H9 (cell line): ENCODE data around the gene IL12RB1. TPM values are rescaled to one million over a fixed set of nuclear protein-coding genes. Genes with fewer than 3 reads are reported as not detected.

Experiments
- DNase-seq: peaks from one replicate; pipeline ENCODE4 v3.0.0-alpha.2; 2017
- H2AFZ ChIP-seq: one replicate; pipeline ENCODE4 v1.6.1; 2013; ENCODE audit warnings: mild to moderate bottlenecking, low read length, control low read depth, moderate library complexity
- H2AK5ac ChIP-seq: 2 replicates; pipeline ENCODE4 v1.6.1; 2013; ENCODE audit warnings: low read length, control low read depth, mixed read lengths; ENCODE audit not compliant: insufficient read length
- H2BK120ac ChIP-seq: one replicate; pipeline ENCODE4 v1.6.1; 2013; ENCODE audit warnings: low read depth, mild to moderate bottlenecking, low read length, control low read depth, inconsistent platforms; ENCODE audit not compliant: poor library complexity, severe bottlenecking
- H2BK12ac ChIP-seq: 2 replicates; pipeline ENCODE4 v1.6.1; 2013; ENCODE audit warnings: low read length, control low read depth, mixed read lengths, low read depth; ENCODE audit not compliant: insufficient read length
- H2BK15ac ChIP-seq: 2 replicates; pipeline ENCODE4 v1.6.1; 2013; ENCODE audit warnings: low read depth, low read length, control low read depth
- H2BK20ac ChIP-seq: one replicate; pipeline ENCODE4 v1.6.1; 2013; ENCODE audit warnings: low read depth, mild to moderate bottlenecking, low read length, control low read depth, inconsistent platforms; ENCODE audit not compliant: poor library complexity, severe bottlenecking
- H2BK5ac ChIP-seq: 2 replicates; pipeline ENCODE4 v1.6.1; 2013; ENCODE audit warnings: low read length, control low read depth, mixed read lengths; ENCODE audit not compliant: insufficient read length
- H3K14ac ChIP-seq: 2 replicates; pipeline ENCODE4 v1.6.1; 2013; ENCODE audit warnings: low read length, control low read depth; ENCODE audit not compliant: insufficient read depth
- H3K18ac ChIP-seq: 2 replicates; pipeline ENCODE4 v1.6.1; 2013; ENCODE audit warnings: low read depth, mild to moderate bottlenecking, mixed read lengths, low read length, control low read depth; ENCODE audit not compliant: insufficient read length
- H3K23ac ChIP-seq: 2 replicates; pipeline ENCODE4 v1.6.1; 2013; ENCODE audit warnings: low read length, control low read depth, mixed read lengths, low read depth; ENCODE audit not compliant: insufficient read length
- H3K23me2 ChIP-seq: 2 replicates; pipeline ENCODE4 v1.6.1; 2013; ENCODE audit warnings: low read depth, mild to moderate bottlenecking, mixed read lengths, low read length, control low read depth; ENCODE audit not compliant: insufficient read length, poor library complexity, severe bottlenecking
- H3K27ac ChIP-seq: 2 replicates; pipeline ENCODE4 v1.5.1; 2013; ENCODE audit warnings: low read length, control low read depth, mixed read lengths, low read depth; ENCODE audit not compliant: insufficient read length
- H3K27me3 ChIP-seq: 2 replicates; pipeline ENCODE4 v1.6.1; 2013; ENCODE audit warnings: low read length, control low read depth, inconsistent platforms; ENCODE audit not compliant: insufficient read depth
- H3K4ac ChIP-seq: 2 replicates; pipeline ENCODE4 v1.6.1; 2013; ENCODE audit warnings: low read depth, mild to moderate bottlenecking, control low read depth, inconsistent platforms, low read length, moderate library complexity
- H3K4me1 ChIP-seq: 2 replicates; pipeline ENCODE4 v1.6.1; 2013; ENCODE audit warnings: low read length, control low read depth, inconsistent platforms; ENCODE audit not compliant: insufficient read depth
- H3K4me2 ChIP-seq: 2 replicates; pipeline ENCODE4 v1.6.1; 2013; ENCODE audit warnings: low read length, control low read depth, mixed read lengths; ENCODE audit not compliant: insufficient read length, insufficient read depth
- H3K56ac ChIP-seq: 2 replicates; pipeline ENCODE4 v1.6.1; 2013; ENCODE audit warnings: low read depth, mild to moderate bottlenecking, mixed read lengths, low read length, control low read depth; ENCODE audit not compliant: insufficient read length
- H3K79me1 ChIP-seq: 2 replicates; pipeline ENCODE4 v1.6.1; 2013; ENCODE audit warnings: low read depth, mild to moderate bottlenecking, moderate library complexity, low read length, control low read depth, inconsistent platforms; ENCODE audit not compliant: insufficient read depth, poor library complexity, severe bottlenecking
- H3K79me2 ChIP-seq: 2 replicates; pipeline ENCODE4 v1.6.1; 2013; ENCODE audit warnings: low read length, control low read depth, inconsistent platforms; ENCODE audit not compliant: insufficient read depth
- H3K9ac ChIP-seq: 2 replicates; pipeline ENCODE4 v1.6.1; 2013; ENCODE audit warnings: low read length, control low read depth, mixed read lengths; ENCODE audit not compliant: insufficient read length; ENCODE audit errors: extremely low read depth
- H3K9me3 ChIP-seq: one replicate; pipeline ENCODE4 v1.6.1; 2013; ENCODE audit warnings: low read depth, low read length, inconsistent platforms; ENCODE audit not compliant: control insufficient read depth
- H3T11ph ChIP-seq: one replicate; pipeline ENCODE4 v1.6.1; 2013; ENCODE audit warnings: mild to moderate bottlenecking, low read length, control low read depth, inconsistent platforms
- H4K20me1 ChIP-seq: one replicate; pipeline ENCODE4 v1.6.1; 2013; ENCODE audit not compliant: control insufficient read depth, insufficient read length, insufficient read depth
- H4K5ac ChIP-seq: 2 replicates; pipeline ENCODE4 v1.6.1; 2013; ENCODE audit warnings: low read depth, mild to moderate bottlenecking, mixed read lengths, low read length, control low read depth; ENCODE audit not compliant: insufficient read length
- H4K8ac ChIP-seq: replicated peaks from 2 replicates; pipeline ENCODE4 v1.6.1; 2013; ENCODE audit warnings: low read length, control low read depth, mixed read lengths, low read depth; ENCODE audit not compliant: insufficient read length
- H4K91ac ChIP-seq: 2 replicates; pipeline ENCODE4 v1.6.1; 2013; ENCODE audit warnings: low read depth, mild to moderate bottlenecking, moderate library complexity, mixed read lengths, low read length, control low read depth; ENCODE audit not compliant: insufficient read length
- H3K27ac Mint-ChIP-seq, 3 experiments: 2 replicates in 2 of 3; 3 replicates in 1 of 3; pipeline ENCODE4 v1.8.0; 2020 to 2021; ENCODE audit warnings: mixed read lengths in 3 of 3, mild to moderate bottlenecking in 1 of 3, moderate library complexity in 1 of 3
- H3K27me3 Mint-ChIP-seq: 2 replicates; pipeline ENCODE4 v1.8.0; 2021; ENCODE audit warnings: low read depth, mild to moderate bottlenecking, moderate library complexity, mixed read lengths
- H3K36me3 Mint-ChIP-seq, 3 experiments: 2 replicates in 2 of 3; 3 replicates in 1 of 3; pipeline ENCODE4 v1.8.0; 2020 to 2021; ENCODE audit warnings: low read depth in 3 of 3, mixed read lengths in 3 of 3; ENCODE audit not compliant: insufficient read depth in 1 of 3
- H3K4me1 Mint-ChIP-seq, 2 experiments: 2 replicates each; pipeline ENCODE4 v1.8.0; 2020; ENCODE audit warnings: mixed read lengths in 2 of 2
- H3K4me3 Mint-ChIP-seq, 2 experiments: 2 replicates in 1 of 2; 3 replicates in 1 of 2; pipeline ENCODE4 v1.8.0; 2020 to 2021; ENCODE audit warnings: mild to moderate bottlenecking in 2 of 2, mixed read lengths in 2 of 2, moderate library complexity in 1 of 2
- H3K9me3 Mint-ChIP-seq, 2 experiments: 2 replicates in 1 of 2; 3 replicates in 1 of 2; pipeline ENCODE4 v1.8.0; 2020; ENCODE audit warnings: mild to moderate bottlenecking in 2 of 2, mixed read lengths in 2 of 2, moderate library complexity in 1 of 2
- WGBS: extraction: QIAGEN DNeasy Blood & Tissue Kit; methylation state at CpG from one replicate; pipeline ENCODE4 v1.1.7; 2013; ENCODE audit warnings: missing lambda C conversion rate, low lambda C conversion rate, mixed read lengths; ENCODE audit not compliant: insufficient read length; ENCODE audit errors: extremely low coverage; 5-methylcytosine and 5-hydroxymethylcytosine counted together
- total RNA-seq: library from RNA; stranded (reverse); gene quantifications from 2 replicates; pipeline ENCODE4 v1.2.1, GENCODE V29; 2021
- TF ChIP-seq, protein P1 (sequence below): fragments of 200-600 bp; sonication (generic); conservative IDR thresholded peaks from 3 replicates; pipeline ENCODE4 v1.8.0; 2021; ENCODE audit warnings: antibody characterized with exemption, mild to moderate bottlenecking

The IL12RB1 gene
- total RNA-seq, 1 experiment from 2014 or later = not detected

DNA sequence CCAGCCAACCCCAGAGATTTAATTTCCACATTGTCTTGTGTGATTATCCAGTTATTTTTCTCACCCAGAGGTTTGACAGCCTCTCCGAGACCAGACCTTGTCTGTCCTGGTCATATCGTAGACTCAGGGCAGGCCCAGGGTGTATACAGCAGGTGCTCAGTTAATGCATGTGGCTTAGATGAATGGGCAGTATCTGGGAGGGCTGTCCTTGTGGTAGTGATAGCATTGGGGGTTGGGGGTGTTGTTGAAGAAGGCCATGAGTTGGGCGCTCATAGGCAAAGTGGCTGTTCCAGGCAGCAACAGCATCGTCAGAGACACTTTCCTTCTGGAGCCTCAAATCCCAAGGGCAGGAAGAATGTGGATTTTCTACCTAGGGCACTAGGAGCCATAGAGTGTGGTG, 27.7 kb upstream of the IL12RB1 start:
- H2BK20ac ChIP-seq = no peak overlapping the region
- peaks cover 11% of the 10 kb centered on the region for H3K27me3 Mint-ChIP-seq
- no peak overlapping the region for H3K4me3 Mint-ChIP-seq
- H3K79me1 ChIP-seq = no peaks in the 10 kb centered on the region
- no peak overlapping the region for H2BK120ac ChIP-seq
- TF ChIP-seq, protein P1, sequence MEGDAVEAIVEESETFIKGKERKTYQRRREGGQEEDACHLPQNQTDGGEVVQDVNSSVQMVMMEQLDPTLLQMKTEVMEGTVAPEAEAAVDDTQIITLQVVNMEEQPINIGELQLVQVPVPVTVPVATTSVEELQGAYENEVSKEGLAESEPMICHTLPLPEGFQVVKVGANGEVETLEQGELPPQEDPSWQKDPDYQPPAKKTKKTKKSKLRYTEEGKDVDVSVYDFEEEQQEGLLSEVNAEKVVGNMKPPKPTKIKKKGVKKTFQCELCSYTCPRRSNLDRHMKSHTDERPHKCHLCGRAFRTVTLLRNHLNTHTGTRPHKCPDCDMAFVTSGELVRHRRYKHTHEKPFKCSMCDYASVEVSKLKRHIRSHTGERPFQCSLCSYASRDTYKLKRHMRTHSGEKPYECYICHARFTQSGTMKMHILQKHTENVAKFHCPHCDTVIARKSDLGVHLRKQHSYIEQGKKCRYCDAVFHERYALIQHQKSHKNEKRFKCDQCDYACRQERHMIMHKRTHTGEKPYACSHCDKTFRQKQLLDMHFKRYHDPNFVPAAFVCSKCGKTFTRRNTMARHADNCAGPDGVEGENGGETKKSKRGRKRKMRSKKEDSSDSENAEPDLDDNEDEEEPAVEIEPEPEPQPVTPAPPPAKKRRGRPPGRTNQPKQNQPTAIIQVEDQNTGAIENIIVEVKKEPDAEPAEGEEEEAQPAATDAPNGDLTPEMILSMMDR = no peak
- H3K18ac ChIP-seq = no peak overlapping the region
- no peak overlapping the region for H2BK12ac ChIP-seq
- no peak overlapping the region for H3K4ac ChIP-seq
- H2BK5ac ChIP-seq = no peak overlapping the region
- no peaks in the 10 kb centered on the region; a peak in 1 of 5 replicates for H3K9me3 Mint-ChIP-seq
- H3K9me3 ChIP-seq = no peaks in the 10 kb centered on the region
- H3K4me1 ChIP-seq = no peaks in the 10 kb centered on the region; the same call in 1 of the 2 replicates
- no peak overlapping the region for H3K23ac ChIP-seq
- H3K27ac Mint-ChIP-seq = no peak overlapping the region
- no peak overlapping the region for H4K91ac ChIP-seq
- no peaks in the 10 kb centered on the region for H3K27me3 ChIP-seq
- H2AK5ac ChIP-seq = no peak overlapping the region
- no peaks in the 10 kb centered on the region; a peak in 1 of 7 replicates for H3K36me3 Mint-ChIP-seq
- H4K20me1 ChIP-seq = no peaks in the 10 kb centered on the region
- H2AFZ ChIP-seq = no peak overlapping the region
- no peaks in the 10 kb centered on the region for H3K79me2 ChIP-seq
- H2BK15ac ChIP-seq = no peak overlapping the region
- no peak overlapping the region for H3T11ph ChIP-seq
- H3K56ac ChIP-seq = no peak overlapping the region
- WGBS = no CpG with 5 or more reads among the region's 4 CpGs
- H3K27ac ChIP-seq = no peak overlapping the region
- no peak for DNase-seq
- no peak overlapping the region for H3K9ac ChIP-seq
- H3K4me1 Mint-ChIP-seq = peaks cover 17 to 30% of the 10 kb centered on the region in 2 experiments
- H3K14ac ChIP-seq = no peak overlapping the region
- H4K5ac ChIP-seq = no peak overlapping the region
- H4K8ac ChIP-seq = no peak overlapping the region
- no peak overlapping the region for H3K4me2 ChIP-seq
- H3K23me2 ChIP-seq = peaks cover 13% of the 10 kb centered on the region
